GM21423 (cell line): ENCODE data around the gene CPEB1.
"Not testable (repeated sequence)": the region's sequence is repeated elsewhere in the genome, so short reads cannot be mapped to it uniquely, and the experiment has no call there.

Experiments
- ATAC-seq: cut with Tn5 transposase; IDR thresholded peaks from one replicate; pipeline ENCODE4 v1.9.1; 2021; ENCODE audit warnings: mild to moderate bottlenecking, moderate library complexity; ENCODE audit not compliant: unreplicated experiment

The CPEB1 gene

GRCh38 chr15:82530606-82531379, 116.4 kb downstream of the CPEB1 start:
- peak; percentile 85 for ATAC-seq

DNA sequence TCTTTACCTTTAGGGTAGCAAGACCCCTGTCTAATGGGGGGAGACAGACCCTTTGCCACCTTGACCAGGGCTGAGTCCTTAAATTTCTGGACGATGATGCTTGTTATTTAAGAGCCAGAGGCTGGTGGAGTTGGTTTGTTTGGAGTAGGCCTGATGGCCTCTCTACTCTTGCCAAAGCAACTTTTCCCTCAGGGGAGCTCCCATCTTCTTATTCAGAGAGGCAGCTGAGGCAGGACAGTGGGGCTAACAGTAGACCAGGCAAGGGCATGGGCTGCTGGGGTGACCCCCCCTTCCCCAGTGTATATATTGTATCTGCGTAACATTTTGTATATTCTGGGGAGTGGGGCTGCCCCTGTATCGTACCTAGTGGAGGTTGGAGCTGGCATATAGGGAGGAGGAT, 117.2 kb downstream of the CPEB1 start:
- ATAC-seq, result no peak

DNA sequence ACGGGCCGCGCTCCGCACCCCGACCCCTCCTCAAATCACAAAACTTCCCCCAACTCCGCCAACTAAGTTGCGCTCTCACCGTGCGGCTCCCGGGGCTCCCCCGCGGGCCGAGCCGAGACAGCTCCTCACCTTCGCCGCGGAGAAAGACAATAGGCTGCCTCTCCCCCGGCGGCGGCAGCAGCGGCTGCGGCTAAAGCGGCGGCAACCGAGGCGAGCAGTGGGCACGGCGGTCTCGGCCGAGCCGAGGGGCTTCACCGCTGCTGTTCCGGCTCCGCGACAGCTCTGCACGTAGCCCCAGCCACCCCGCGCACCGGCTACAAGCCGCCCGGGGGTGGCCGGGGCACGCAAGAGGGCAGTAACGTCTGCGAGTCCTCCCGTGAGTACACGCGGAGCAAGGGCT, 133.6 kb downstream of the CPEB1 start:
- not testable (repeated sequence) for ATAC-seq

GRCh38 chr15:82507693-82508092, 139.5 kb downstream of the CPEB1 start:
- ATAC-seq, result not testable (repeated sequence)

- not testable (repeated sequence) for ATAC-seq
Measured at GRCh38 chr15:82507087-82507486, 140.1 kb downstream of the CPEB1 start.

GRCh38 chr15:82505842-82506241, 141.3 kb downstream of the CPEB1 start:
- ATAC-seq, result not testable (repeated sequence)

GRCh38 chr15:82504074-82504473, 143.1 kb downstream of the CPEB1 start:
- ATAC-seq, result not testable (repeated sequence)

GRCh38 chr15:82502700-82503339, 144.3 kb downstream of the CPEB1 start:
- ATAC-seq, result not testable (repeated sequence)

DNA sequence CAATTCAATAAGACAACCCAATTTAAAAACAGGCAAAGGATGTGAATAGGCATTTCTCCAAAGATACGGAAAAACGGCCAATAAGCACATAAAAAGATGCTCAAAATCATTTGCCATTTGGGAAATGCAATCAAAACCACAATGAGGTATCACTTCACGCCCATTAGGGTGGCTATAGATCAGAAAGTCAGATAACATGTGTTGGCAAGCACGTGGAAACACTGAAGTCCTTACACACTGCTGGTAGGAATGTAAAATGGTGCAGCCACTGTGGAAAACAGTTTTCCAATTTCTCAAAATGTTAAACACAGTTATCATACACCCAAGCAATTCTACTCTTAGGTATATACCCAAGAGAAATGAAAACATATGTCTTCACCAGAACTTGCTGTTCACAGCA, 146.4 kb downstream of the CPEB1 start:
- not testable (repeated sequence) for ATAC-seq

DNA sequence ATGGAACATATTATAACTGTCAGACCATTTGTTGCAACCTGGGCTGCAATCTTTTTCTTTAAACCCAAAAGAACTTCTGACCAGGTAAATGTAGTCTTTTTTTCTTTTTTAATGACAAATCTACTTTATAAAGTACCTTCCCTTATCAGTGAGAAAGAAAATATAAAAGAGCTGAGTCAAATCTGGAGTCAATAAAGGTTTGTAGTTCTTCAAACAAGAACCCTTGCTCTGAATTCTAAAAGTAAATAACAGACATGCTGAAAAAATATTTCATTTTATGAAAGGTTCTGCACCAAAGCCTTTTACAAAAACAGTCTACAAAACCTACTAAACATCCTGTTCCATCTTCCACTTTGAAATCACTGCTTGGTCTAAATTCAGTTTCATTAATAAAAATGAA, 149.2 kb downstream of the CPEB1 start:
- ATAC-seq, result not testable (repeated sequence)
